Ovary (tissue), 9 donors: Measurements from ENCODE around the gene WDR43. TPM values are rescaled to one million over a fixed set of nuclear protein-coding genes. Genes with fewer than 3 reads are reported as not detected.

Experiments
- DNase-seq, 5 donors: peaks; one replicate each; pipeline ENCODE4 v3.0.0-alpha.2; 2019 to 2020
- H3K27ac ChIP-seq, 2 donors: fragments of 200-600 bp; one replicate each; pipeline versions ENCODE4 v1.5.1 to v1.8.0; 2019 to 2022
- H3K27me3 ChIP-seq: fragments of 200-600 bp; one replicate; pipeline ENCODE4 v1.8.0; 2022
- H3K36me3 ChIP-seq: fragments of 200-600 bp; sonication (generic); one replicate; pipeline ENCODE4 v1.5.1; 2019
- H3K4me1 ChIP-seq: one replicate; pipeline ENCODE4 v1.8.1; 2013; ENCODE audit warnings: mild to moderate bottlenecking, moderate library complexity; ENCODE audit not compliant: insufficient read depth
- H3K4me3 ChIP-seq: fragments of 200-600 bp; sonication (generic); one replicate; pipeline ENCODE4 v1.5.1; 2017
- H3K9me3 ChIP-seq, 2 donors: fragments of 200-600 bp in 1 of 2; sonication (generic) in 1 of 2; one replicate each; pipeline versions ENCODE4 v1.5.1 to v1.8.1; 2013 to 2019; ENCODE audit warnings: mild to moderate bottlenecking in 1 of 2, moderate library complexity in 1 of 2
- EP300 ChIP-seq: sonication (generic); formaldehyde crosslinking; IDR thresholded peaks from one replicate; pipeline ENCODE4 v1.6.1; 2017; ENCODE audit warnings: antibody characterized with exemption
- POLR2A ChIP-seq: fragments of 450-650 bp; IDR thresholded peaks from one replicate; pipeline ENCODE4 v1.6.1; 2017; ENCODE audit warnings: antibody characterized with exemption, mild to moderate bottlenecking, moderate library complexity
- WGBS, 3 donors: extraction: QIAGEN DNeasy Blood & Tissue Kit in 1 of 3; methylation state at CpG; one replicate each; pipeline versions ENCODE4 v1.1.5 to v1.1.7; 2013 to 2017; 5-methylcytosine and 5-hydroxymethylcytosine counted together
- intact Hi-C, 4 donors: fragments of 100-400 bp; cut with DNase I; formaldehyde crosslinking; loops; one replicate each; pipeline versions ENCODE4 v1.11.0 to v1.15.1; 2022 to 2023
- polyA plus RNA-seq, 2 donors: library from polyadenylated mRNA; stranded (reverse); fragments of 200-250 nt in 1 of 2; fragments of 350-450 nt in 1 of 2; fragmentation: Illumina TruSeq in 1 of 2; extraction: RNeasy Lipid Tissue Mini Kit (QIAGEN cat#74804) in 1 of 2; gene quantifications; one replicate each; pipeline ENCODE4 v1.2.3, GENCODE V29; 2013 to 2014
- total RNA-seq, 7 donors: library from RNA; depleted of rRNA in 2 of 7; stranded (reverse); fragments of >200 nt in 2 of 7; fragmentation: NEBNext Ultra II Directional in 3 of 7; extraction: Animal tissue kit (Norgen Biotek cat#: 25700) in 3 of 7; gene quantifications; one replicate each; pipeline versions ENCODE4 v1.1.0 to v1.2.4, GENCODE V29; 2016 to 2023
- TF ChIP-seq, protein P1 (sequence below), 3 donors: fragments of 450-650 bp in 2 of 3; fragments of 200-600 bp in 1 of 3; IDR thresholded peaks; one replicate each; pipeline versions ENCODE4 v1.5.1 to v1.8.0; 2016 to 2022; ENCODE audit warnings: antibody characterized with exemption in 3 of 3, mild to moderate bottlenecking in 1 of 3
- donor health status: DM: no; HTN: no; CAD: no; lungs with moderate emphysema.
- donor health status: DM: no; HTN: no; CAD: no.
- donor health status: Bipolar disorder and iron deficiency.
- donor health status: DM: yes; HTN: yes; CAD: no.
- donor health status: DM: no; HTN: no; CAD: no.
- donor health status: DM: yes; HTN: yes; CAD: no.

WDR43 gene
- total and polyA plus RNA-seq, 9 donors, result 14.0 to 63.5 (median 43.5) TPM

DNA sequence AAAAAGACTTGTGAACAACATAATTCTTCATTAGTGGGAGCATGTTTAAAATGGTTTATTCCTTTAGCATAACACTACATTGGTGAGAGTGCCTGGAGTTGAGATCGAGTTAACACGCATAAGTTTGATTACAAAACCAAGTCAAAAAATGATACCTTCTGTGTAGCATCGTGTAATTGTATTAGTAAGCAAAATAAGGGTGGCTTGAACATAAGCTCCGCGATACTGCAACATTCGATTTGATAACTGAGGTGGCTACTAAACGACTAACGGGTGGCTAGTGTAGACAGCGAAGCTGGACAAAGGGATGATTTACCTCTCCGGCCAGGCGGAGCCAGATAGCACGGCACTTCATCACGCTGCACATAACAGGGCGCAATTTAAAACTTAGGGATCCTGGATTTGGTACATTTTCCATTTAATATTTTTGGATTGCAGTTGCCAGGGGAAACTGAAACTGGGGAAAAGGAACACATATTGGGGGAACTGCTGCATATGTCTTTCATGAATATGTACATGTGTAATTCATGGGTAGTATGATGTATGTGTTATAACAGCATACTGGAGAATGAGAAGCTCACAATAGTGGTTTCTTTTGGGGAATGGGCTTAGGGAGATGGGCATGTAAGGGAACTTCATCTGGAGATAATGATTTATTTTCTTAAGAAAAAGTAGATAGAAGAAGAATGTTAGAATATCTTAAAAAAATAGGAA, 50.2 kb downstream of the WDR43 start:
- no peaks in the 10 kb centered on the region for H3K36me3 ChIP-seq
- WGBS, 3 donors, result 80 to 87% (median 86%) methylated on average over 14 of the region's 14 CpGs
- H3K4me3 ChIP-seq, result no peak overlapping the region
- no peaks in the 10 kb centered on the region for H3K4me1 ChIP-seq
- intact Hi-C loops, result no loop called here
- H3K27ac ChIP-seq, result no peak overlapping the region
- TF ChIP-seq EP300 (no peak), POLR2A (no peak)
- TF ChIP-seq, protein P1, sequence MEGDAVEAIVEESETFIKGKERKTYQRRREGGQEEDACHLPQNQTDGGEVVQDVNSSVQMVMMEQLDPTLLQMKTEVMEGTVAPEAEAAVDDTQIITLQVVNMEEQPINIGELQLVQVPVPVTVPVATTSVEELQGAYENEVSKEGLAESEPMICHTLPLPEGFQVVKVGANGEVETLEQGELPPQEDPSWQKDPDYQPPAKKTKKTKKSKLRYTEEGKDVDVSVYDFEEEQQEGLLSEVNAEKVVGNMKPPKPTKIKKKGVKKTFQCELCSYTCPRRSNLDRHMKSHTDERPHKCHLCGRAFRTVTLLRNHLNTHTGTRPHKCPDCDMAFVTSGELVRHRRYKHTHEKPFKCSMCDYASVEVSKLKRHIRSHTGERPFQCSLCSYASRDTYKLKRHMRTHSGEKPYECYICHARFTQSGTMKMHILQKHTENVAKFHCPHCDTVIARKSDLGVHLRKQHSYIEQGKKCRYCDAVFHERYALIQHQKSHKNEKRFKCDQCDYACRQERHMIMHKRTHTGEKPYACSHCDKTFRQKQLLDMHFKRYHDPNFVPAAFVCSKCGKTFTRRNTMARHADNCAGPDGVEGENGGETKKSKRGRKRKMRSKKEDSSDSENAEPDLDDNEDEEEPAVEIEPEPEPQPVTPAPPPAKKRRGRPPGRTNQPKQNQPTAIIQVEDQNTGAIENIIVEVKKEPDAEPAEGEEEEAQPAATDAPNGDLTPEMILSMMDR (IDR thresholded peaks at IDR 0.05), result no peak
- no peaks in the 10 kb centered on the region for H3K9me3 ChIP-seq
- no peak for DNase-seq
- H3K27me3 ChIP-seq, result no peaks in the 10 kb centered on the region

DNA sequence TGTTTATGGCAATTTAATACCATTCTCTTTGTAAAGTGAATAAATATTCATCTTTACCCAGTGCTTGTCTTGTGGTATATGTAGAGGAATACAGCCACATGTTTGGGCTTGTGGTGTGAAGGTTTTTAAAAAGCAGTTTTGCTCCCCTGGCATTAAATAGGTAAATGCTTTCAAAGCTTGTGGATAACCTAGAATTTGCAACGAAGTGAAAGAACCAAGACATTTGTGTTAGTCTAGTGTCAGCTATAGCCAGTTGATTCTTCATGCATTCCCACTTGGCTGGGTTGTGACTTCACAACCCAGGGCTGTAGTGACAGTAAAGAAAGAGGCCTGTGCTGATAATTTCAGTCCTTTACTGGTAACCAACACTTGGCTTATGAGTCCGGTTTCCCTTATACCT, 53.7 kb downstream of the WDR43 start:
- 88 to 91% (median 89%) methylated on average over 2 of the region's 2 CpGs for WGBS, 3 donors
- Histone ChIP-seq H3K27ac (no peak overlapping the region), H3K9me3 (no peaks in the 10 kb centered on the region), H3K36me3 (no peaks in the 10 kb centered on the region), H3K27me3 (no peaks in the 10 kb centered on the region), H3K4me3 (no peak overlapping the region), H3K4me1 (peaks cover 2% of the 10 kb centered on the region)
- TF ChIP-seq POLR2A, result no peak
- TF ChIP-seq, protein P1 (IDR thresholded peaks at IDR 0.05), result no peak
- no peak for TF ChIP-seq EP300
- intact Hi-C loops, result no loop called here
- DNase-seq, result no peak

DNA sequence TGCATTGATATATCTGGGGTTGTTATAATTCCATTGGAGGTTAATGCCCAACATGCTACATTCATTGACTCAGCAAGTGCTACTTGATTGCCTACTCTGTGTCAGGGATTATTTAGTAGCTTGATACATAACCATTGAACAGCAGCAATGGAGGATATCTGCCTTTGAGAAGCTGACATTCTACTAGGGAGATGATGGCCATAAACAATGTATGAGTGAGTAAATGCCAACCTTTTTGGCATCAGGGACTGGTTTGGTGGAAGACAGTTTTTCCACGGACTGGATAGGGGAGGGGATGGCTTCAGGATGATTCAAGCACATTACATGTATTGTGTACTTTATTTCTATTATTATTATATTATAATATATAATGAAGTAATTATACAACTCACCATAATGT, 54.7 kb downstream of the WDR43 start:
- no peak for TF ChIP-seq POLR2A
- TF ChIP-seq EP300, result no peak
- TF ChIP-seq, protein P1 (IDR thresholded peaks at IDR 0.05), result no peak
- peaks cover 2% of the 10 kb centered on the region for H3K4me1 ChIP-seq
- no peak for DNase-seq
- no peaks in the 10 kb centered on the region for H3K27me3 ChIP-seq
- WGBS, 3 donors, result 94 to 97% (median 96%) methylated on average over 1 of the region's 1 CpG
- H3K9me3 ChIP-seq, result no peaks in the 10 kb centered on the region
- H3K36me3 ChIP-seq, result no peaks in the 10 kb centered on the region
- H3K27ac ChIP-seq, result no peak overlapping the region
- intact Hi-C loops, result no loop called here
- no peak overlapping the region for H3K4me3 ChIP-seq

DNA sequence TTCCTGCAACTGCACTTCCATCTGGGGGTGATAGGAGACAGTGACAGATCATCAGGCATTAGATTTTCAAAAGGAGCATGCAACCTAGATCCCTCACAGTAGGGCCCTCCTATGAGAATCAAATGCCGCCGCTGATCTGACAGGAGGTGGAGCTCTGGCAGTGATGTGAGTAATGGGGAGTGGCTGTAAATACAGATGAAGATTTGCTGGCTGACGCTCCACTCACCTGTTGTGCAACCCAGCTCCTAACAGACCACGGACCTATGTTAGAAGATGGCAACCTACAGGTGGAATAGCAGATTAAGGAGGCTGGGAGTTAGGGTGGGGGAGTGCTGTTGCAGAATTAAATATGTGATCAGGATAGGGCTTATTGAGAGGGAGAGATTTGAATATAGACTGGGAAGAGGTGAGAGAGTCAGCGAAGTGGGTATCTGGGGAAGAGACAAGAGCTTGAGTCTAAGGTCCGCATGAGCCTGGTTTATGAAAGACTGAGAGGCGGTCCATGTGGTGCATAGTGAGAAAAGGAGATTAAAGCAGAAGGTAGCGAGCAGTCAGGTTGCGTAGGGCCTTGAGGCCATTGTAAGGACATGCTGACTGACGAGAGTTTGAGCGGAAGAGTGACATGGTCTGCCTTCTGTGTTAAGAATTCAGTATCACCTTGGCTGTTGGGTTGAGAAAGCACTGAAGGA, 55.3 kb downstream of the WDR43 start:
- no peaks in the 10 kb centered on the region for H3K27me3 ChIP-seq
- H3K9me3 ChIP-seq, result no peaks in the 10 kb centered on the region
- TF ChIP-seq POLR2A (no peak), EP300 (no peak)
- TF ChIP-seq, protein P1 (IDR thresholded peaks at IDR 0.05), result no peak
- H3K4me3 ChIP-seq, result no peak overlapping the region
- DNase-seq, result no peak
- no peak overlapping the region for H3K27ac ChIP-seq
- 88 to 89% (median 89%) methylated on average over 11 of the region's 11 CpGs for WGBS, 3 donors
- H3K36me3 ChIP-seq, result no peaks in the 10 kb centered on the region
- H3K4me1 ChIP-seq, result peaks cover 2% of the 10 kb centered on the region
- intact Hi-C loops, result no loop called here
